CMK (cell line): ENCODE measurements around the gene CXorf66.
"Not testable (repeated sequence)": the region's sequence is repeated elsewhere in the genome, so short reads cannot be mapped to it uniquely, and the experiment has no call there.

Experiments
- DNase-seq: peaks from one replicate; pipeline ENCODE4 v3.0.0-alpha.2; 2010; ENCODE audit warnings: low read depth

CXorf66 gene

GRCh38 chrX:139965421-139965820 is at the start of gene CXorf66:
Gene CXorf66, minus strand, starts transcription at chrX:139965521. Its CDS starts 25 bp downstream, at chrX:139965496.
- no peak for DNase-seq

GRCh38 chrX:139982856-139983255 is 17.5 kb upstream of the CXorf66 start:
- no peak for DNase-seq

GRCh38 chrX:139974471-139974870 is 9.2 kb upstream of the CXorf66 start:
- no peak for DNase-seq

GRCh38 chrX:139972629-139973624 is 7.6 kb upstream of the CXorf66 start:
- DNase-seq: no peak

GRCh38 chrX:139972113-139972512 is 6.8 kb upstream of the CXorf66 start:
- DNase-seq: no peak

GRCh38 chrX:139971394-139971749 is 6.1 kb upstream of the CXorf66 start:
- DNase-seq: no peak

- no peak for DNase-seq
These were observed 4.0 kb upstream of the CXorf66 start for GRCh38 chrX:139969286-139969685.

- no peak for DNase-seq
These were observed 2.4 kb upstream of the CXorf66 start for GRCh38 chrX:139967750-139968149.

- no peak for DNase-seq
These were observed 2.0 kb upstream of the CXorf66 start for GRCh38 chrX:139967300-139967699.

GRCh38 chrX:139966159-139966558 is 838 bp upstream of the CXorf66 start:
- not testable (repeated sequence) for DNase-seq

GRCh38 chrX:139961091-139961490 is 4.2 kb downstream of the CXorf66 start:
- not testable (repeated sequence) for DNase-seq

- no peak for DNase-seq
These were observed 15.6 kb downstream of the CXorf66 start for GRCh38 chrX:139949703-139950102.

GRCh38 chrX:139945075-139945474 is 20.2 kb downstream of the CXorf66 start:
- no peak for DNase-seq

GRCh38 chrX:139936259-139936658 is 29.1 kb downstream of the CXorf66 start:
- DNase-seq: no peak

GRCh38 chrX:139933904-139934303 is 31.4 kb downstream of the CXorf66 start:
- no peak for DNase-seq

GRCh38 chrX:139932901-139933796 is 32.2 kb downstream of the CXorf66 start, which contains the start of gene ATP11C:
Gene ATP11C, minus strand, starts transcription at chrX:139933053. Its CDS starts 1,011 bp downstream, at chrX:139932042.
- peak; percentile 57 for DNase-seq

- peak; percentile 5 for DNase-seq
These were observed 33.0 kb downstream of the CXorf66 start for GRCh38 chrX:139932073-139932900.

GRCh38 chrX:139931646-139932072 is 33.7 kb downstream of the CXorf66 start:
- DNase-seq: no peak

- no peak for DNase-seq
These were observed 34.2 kb downstream of the CXorf66 start for GRCh38 chrX:139930916-139931645.

GRCh38 chrX:139930401-139930800 is 34.9 kb downstream of the CXorf66 start:
- no peak for DNase-seq

GRCh38 chrX:139929876-139930275 is 35.4 kb downstream of the CXorf66 start:
- DNase-seq: no peak
